PFSK-1 (cell line): ENCODE results near the gene ADNP. TPM values are rescaled to one million over a fixed set of nuclear protein-coding genes. Genes with fewer than 3 reads are reported as not detected.

Experiments used
- FOXP2 ChIP-seq: optimal IDR thresholded peaks from 2 replicates; pipeline ENCODE3; 2011; ENCODE audit warnings: borderline replicate concordance, control low read depth, inconsistent platforms; ENCODE audit not compliant: insufficient read depth; ENCODE audit errors: extremely low read length, extremely low read depth
- POLR2AphosphoS5 ChIP-seq: IDR thresholded peaks from 2 replicates; pipeline ENCODE4 v1.6.1; 2012; ENCODE audit warnings: low read depth, mild to moderate bottlenecking, control low read depth, low read length, moderate library complexity
- SIN3A ChIP-seq: IDR thresholded peaks from 2 replicates; pipeline ENCODE4 v1.6.1; 2012; ENCODE audit warnings: mild to moderate bottlenecking, low read length, moderate library complexity, borderline replicate concordance; ENCODE audit not compliant: insufficient read depth
- TAF1 ChIP-seq: IDR thresholded peaks from 2 replicates; pipeline ENCODE4 v1.6.1; 2012; ENCODE audit warnings: low read length, control low read depth, borderline replicate concordance; ENCODE audit not compliant: insufficient read depth
- polyA plus RNA-seq: library from polyadenylated mRNA; unstranded; fragments of >200 nt; gene quantifications from one replicate; pipeline ENCODE4 v1.2.1, GENCODE V29; 2012; ENCODE audit warnings: low read depth, missing spikeins; ENCODE audit not compliant: insufficient read length
- TF ChIP-seq, protein P1 (sequence below), 2 experiments: IDR thresholded peaks; 2 replicates each; pipeline versions ENCODE4 v1.6.1 to v1.8.0; 2011 to 2012; ENCODE audit warnings: low read depth in 2 of 2, low read length in 2 of 2, control low read depth in 1 of 2, inconsistent platforms in 1 of 2, mild to moderate bottlenecking in 1 of 2, moderate library complexity in 1 of 2; ENCODE audit not compliant: insufficient read depth in 1 of 2

The ADNP gene
- 29.2 TPM for polyA plus RNA-seq

DNA sequence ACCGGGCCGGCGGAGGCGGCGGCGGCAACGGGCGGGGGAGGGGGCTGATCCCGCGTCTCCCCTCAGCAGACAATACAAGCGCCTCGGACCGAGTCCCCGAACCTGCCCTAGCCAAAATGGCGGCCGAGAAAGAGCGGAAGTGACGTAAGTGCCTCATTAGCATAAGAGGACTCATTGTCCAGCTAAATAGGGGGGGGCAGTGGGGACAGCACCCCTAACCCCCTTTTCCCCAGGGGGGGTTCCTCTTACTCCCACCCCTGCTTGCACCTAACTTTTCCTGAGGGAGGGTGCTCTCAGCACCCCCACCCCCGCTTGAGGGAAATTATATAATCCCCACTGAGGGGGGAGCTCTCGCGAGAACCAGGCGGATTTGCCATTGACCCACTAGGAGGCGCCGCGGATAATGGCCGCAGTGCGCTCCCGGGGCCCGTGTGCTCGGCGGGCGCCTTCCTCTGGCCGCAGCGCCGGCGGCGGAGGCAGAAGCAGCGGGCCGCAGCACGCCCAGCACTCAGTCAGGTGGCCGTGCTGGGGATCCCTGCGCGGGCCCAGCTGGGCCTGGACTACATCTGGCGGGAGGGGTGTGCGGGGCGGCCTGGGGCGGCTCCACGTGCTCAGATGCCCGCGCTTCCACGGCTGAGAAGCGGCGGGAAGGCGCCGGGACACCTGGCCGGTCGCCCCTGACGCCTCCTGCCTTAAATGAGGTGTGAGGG is at the start of gene ADNP:
ADNP (minus strand) TSS at position 132 of the 710 bp plus-strand sequence. CDS start 27,441 bp downstream, outside the sequence.
- TF ChIP-seq SIN3A (no peak), TAF1 (peak; percentile 72; the same call in 1 of the 2 replicates), POLR2AphosphoS5 (peak; percentile 75), FOXP2 (peak; percentile 92)
- TF ChIP-seq, protein P1, sequence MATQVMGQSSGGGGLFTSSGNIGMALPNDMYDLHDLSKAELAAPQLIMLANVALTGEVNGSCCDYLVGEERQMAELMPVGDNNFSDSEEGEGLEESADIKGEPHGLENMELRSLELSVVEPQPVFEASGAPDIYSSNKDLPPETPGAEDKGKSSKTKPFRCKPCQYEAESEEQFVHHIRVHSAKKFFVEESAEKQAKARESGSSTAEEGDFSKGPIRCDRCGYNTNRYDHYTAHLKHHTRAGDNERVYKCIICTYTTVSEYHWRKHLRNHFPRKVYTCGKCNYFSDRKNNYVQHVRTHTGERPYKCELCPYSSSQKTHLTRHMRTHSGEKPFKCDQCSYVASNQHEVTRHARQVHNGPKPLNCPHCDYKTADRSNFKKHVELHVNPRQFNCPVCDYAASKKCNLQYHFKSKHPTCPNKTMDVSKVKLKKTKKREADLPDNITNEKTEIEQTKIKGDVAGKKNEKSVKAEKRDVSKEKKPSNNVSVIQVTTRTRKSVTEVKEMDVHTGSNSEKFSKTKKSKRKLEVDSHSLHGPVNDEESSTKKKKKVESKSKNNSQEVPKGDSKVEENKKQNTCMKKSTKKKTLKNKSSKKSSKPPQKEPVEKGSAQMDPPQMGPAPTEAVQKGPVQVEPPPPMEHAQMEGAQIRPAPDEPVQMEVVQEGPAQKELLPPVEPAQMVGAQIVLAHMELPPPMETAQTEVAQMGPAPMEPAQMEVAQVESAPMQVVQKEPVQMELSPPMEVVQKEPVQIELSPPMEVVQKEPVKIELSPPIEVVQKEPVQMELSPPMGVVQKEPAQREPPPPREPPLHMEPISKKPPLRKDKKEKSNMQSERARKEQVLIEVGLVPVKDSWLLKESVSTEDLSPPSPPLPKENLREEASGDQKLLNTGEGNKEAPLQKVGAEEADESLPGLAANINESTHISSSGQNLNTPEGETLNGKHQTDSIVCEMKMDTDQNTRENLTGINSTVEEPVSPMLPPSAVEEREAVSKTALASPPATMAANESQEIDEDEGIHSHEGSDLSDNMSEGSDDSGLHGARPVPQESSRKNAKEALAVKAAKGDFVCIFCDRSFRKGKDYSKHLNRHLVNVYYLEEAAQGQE (IDR thresholded peaks at IDR 0.05; ENCODE audit: insufficient read depth in 1 of 2, low read depth in 2 of 2, low read length in 2 of 2) = peak in 1 of 2 experiments; percentile 47; a peak in 2 of 4 replicates

DNA sequence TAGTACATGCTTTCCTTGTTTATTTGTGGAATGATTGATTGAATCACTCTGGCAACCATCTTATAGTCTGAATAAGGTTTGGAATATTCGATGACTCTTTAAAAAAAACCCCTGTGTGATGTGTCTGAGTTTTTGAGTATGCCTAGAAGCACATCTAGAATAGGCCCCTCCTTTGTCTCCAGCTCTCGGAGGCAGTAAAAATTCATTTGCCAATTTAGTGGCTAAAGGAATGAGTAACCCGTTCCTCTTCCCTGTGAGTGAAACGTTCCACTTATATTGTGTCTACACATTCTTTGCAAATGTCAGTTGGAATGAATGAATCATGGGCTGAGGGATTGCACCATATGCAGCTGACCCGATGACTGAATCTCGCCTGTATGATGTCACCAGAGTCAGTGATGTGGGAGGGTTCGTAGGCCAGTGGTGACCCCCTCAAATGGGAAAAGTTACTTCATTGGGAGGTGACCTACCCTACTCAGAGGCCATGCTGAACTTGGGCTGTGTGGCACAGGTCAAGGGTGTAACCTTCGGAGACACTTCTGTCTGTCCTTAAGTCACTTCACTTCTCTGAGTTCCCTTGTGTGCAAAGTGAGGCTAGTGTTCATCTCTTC is 48.9 kb upstream of the ADNP start:
- TF ChIP-seq, protein P1 (IDR thresholded peaks at IDR 0.05; ENCODE audit: insufficient read depth in 1 of 2, low read depth in 2 of 2, low read length in 2 of 2) = no peak
- TF ChIP-seq TAF1 (no peak), POLR2AphosphoS5 (no peak), SIN3A (no peak), FOXP2 (no peak)

DNA sequence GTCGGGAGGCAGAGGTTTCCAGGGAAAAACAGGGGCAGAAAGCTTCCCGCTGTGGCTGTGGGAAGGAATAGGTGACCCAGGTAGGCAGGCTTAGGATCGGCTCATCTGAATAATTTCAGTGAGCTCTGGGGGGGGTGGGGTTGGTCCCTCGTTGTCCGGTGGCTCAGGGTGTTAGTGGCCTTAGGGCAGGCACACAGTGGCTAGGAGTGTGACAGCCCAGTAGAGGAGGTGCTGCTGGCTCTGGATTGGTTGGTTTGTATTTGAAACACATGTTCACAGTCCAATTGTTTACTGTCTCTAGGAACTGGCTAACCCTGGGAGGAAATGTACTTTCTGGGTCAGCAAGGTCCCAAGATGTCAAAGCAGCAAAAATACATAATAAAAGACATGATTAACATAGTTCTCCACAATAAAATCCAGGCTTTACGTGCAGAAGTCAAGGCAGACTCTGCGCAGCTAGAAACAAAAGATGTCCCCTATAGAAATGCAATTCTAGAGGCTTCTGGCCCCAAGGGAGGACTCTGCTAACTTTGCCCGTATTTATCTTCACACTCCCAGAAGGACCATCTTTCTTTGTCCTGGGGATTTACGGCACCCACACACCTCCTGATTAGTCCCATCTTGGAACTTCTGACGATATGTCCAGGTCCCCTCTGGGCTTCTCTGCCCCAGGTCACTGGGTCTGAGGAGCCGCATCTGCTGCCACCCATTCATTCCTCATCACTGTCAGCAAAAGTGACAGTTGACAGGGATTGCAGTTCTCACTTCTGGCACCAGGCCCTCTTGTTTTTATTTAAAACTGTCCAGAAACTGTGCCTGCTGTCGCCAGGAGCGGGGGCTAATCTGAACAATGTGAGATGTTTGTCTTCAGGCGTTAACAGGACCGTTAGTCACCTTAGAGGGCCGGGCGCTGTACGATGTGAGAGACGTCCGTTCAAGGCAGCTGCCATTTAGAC is 46.1 kb upstream of the ADNP start:
- no peak for TF ChIP-seq SIN3A

DNA sequence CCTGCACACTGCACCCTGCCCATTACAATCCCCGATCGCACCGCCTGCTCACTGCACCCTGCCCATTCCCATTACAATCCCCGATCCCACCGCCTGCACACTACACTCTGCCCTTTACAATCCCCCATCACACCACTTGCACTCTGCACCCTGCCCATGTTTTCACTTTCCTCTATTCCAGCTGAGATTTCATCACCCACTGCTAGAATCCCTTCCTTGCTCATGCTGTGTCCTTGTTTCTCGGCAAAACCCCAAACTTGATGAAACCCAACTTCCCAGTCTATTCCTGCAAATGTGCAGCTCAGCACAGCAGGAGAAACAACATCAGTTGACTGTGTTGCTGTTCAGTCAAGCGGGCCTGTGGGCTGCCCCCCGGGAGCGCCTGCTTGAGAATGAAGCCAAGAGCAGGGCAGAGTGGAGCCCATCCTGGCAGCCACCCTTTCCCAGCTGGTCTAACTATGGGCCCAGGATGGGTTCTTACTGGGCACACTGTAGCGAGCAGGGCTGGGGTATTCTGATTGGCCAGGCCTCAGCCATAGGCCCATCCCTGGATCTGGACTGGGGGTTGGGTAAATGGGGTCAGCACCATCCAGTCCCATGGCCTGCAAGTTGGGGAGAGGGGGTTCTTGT is 44.6 kb upstream of the ADNP start:
- TF ChIP-seq, protein P1 (IDR thresholded peaks at IDR 0.05; ENCODE audit: insufficient read depth in 1 of 2, low read depth in 2 of 2, low read length in 2 of 2) = no peak
- no peak for TF ChIP-seq FOXP2
- no peak for TF ChIP-seq SIN3A
- TF ChIP-seq TAF1 = no peak
- no peak for TF ChIP-seq POLR2AphosphoS5

DNA sequence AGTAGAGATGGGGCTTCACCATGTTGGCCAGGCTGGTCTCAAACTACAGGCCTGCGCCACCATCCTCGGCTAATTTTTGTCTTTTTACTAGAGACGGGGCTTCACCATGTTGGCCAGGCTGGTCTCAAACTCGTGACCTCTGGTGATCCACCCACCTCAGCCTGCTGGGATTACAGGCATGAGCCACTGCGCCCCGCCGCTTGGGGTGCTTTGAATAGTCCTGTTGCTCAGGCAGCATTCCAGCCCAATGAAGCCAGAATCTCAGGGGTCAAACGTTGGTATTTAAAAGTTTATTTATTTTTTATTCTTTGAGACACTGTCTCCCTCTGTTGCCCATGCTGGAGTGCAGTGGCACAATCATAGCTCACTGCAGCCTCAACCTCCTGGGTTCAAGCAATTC is 38.7 kb upstream of the ADNP start:
- TF ChIP-seq TAF1 (no peak), SIN3A (no peak), POLR2AphosphoS5 (no peak), FOXP2 (no peak)
- TF ChIP-seq, protein P1 (IDR thresholded peaks at IDR 0.05; ENCODE audit: insufficient read depth in 1 of 2, low read depth in 2 of 2, low read length in 2 of 2) = no peak
